ENCODE data around the gene RAB24. TPM values are rescaled to one million over a fixed set of nuclear protein-coding genes. Genes with fewer than 3 reads are reported as not detected.

Gene RAB24
- total RNA-seq, 1 experiment from 2014 or later: 37.2 TPM

GRCh38 chr5:177320879-177321278 lies 17.4 kb upstream of the RAB24 start:
- H3K9me3 ChIP-seq (ENCODE audit: control insufficient read depth, insufficient read depth, low read depth, low read length): no peaks in the 10 kb centered on the region
- ChIA-PET CTCF (no interaction called here), POLR2A (no interaction called here)
- TF ChIP-seq SIN3A (IDR thresholded peaks at IDR 0.05; ENCODE audit: borderline replicate concordance, insufficient read depth, low read depth, low read length) (no peak), CTCF (IDR thresholded peaks at IDR 0.05) (no peak), REST (IDR thresholded peaks at IDR 0.05; ENCODE audit: insufficient read depth in 1 of 2, low read depth in 2 of 2, low read length in 1 of 2) (no peak), TCF7L2 (IDR thresholded peaks at IDR 0.05; ENCODE audit: low read depth, low read length) (no peak), POLR2AphosphoS5 (IDR thresholded peaks at IDR 0.05; ENCODE audit: low read depth, low read length) (no peak)
- in situ Hi-C loops (cut with HindIII; ENCODE audit: low pct_unique_long_range_greater_than_20kb, low sequenced_read_pairs) (no loop called here), intact Hi-C loops (cut with micrococcal nuclease; ENCODE audit: unreplicated experiment) (no loop called here)
- H3K27me3 ChIP-seq (ENCODE audit: control insufficient read depth, insufficient read depth, low read length): no peaks in the 10 kb centered on the region
- ATAC-seq: no peak
- no peak overlapping the region for H3K27ac ChIP-seq (ENCODE audit: low read length)
- no peak overlapping the region for H3K4me3 ChIP-seq (ENCODE audit: low read depth in 2 of 2, low read length in 2 of 2)
- BruUV-seq (replicated peaks): TSS peak; percentile 55
- H3K4me1 ChIP-seq (ENCODE audit: control insufficient read depth, insufficient read depth, low read length): peaks cover 4% of the 10 kb centered on the region
- no peak for DNase-seq (ENCODE audit: low read depth, low spot score)
- H3K36me3 ChIP-seq (ENCODE audit: control insufficient read depth, insufficient read depth, low read length): no peaks in the 10 kb centered on the region

- in situ Hi-C loops (cut with HindIII; ENCODE audit: low pct_unique_long_range_greater_than_20kb, low sequenced_read_pairs): no loop called here
These were observed 16.5 kb upstream of the RAB24 start for GRCh38 chr5:177319913-177320588.

More at GRCh38 chr5:177319913-177320588, 16.5 kb upstream of the RAB24 start:
- TF ChIP-seq SIN3A (IDR thresholded peaks at IDR 0.05; ENCODE audit: borderline replicate concordance, insufficient read depth, low read depth, low read length) (no peak), CTCF (IDR thresholded peaks at IDR 0.05) (no peak), REST (IDR thresholded peaks at IDR 0.05; ENCODE audit: insufficient read depth in 1 of 2, low read depth in 2 of 2, low read length in 1 of 2) (no peak)
- H3K27me3 ChIP-seq (ENCODE audit: control insufficient read depth, insufficient read depth, low read length): no peaks in the 10 kb centered on the region
- H3K9me3 ChIP-seq (ENCODE audit: control insufficient read depth, insufficient read depth, low read depth, low read length): no peaks in the 10 kb centered on the region
- intact Hi-C loops (cut with micrococcal nuclease; ENCODE audit: unreplicated experiment): loop anchor here (10.0 kb wide), 1 partner anchor 135 kb away; no protein-coding TSS in a partner anchor
- BruUV-seq (replicated peaks): no TSS peak
- no peaks in the 10 kb centered on the region for H3K36me3 ChIP-seq (ENCODE audit: control insufficient read depth, insufficient read depth, low read length)
- ATAC-seq: no peak
- H3K4me1 ChIP-seq (ENCODE audit: control insufficient read depth, insufficient read depth, low read length): no peaks in the 10 kb centered on the region; the same call in 1 of the 2 replicates
- H3K27ac ChIP-seq (ENCODE audit: low read length): no peak overlapping the region
- no peak overlapping the region for H3K4me3 ChIP-seq (ENCODE audit: low read depth in 2 of 2, low read length in 2 of 2)
- CTCF ChIA-PET: no interaction called here
- POLR2A ChIA-PET: no interaction called here
- no peak for DNase-seq (ENCODE audit: low read depth, low spot score)

Measured in Panc1 (cell line).